A549 (cell line): ENCODE results near the gene BTBD3.

Experiments
- CBX8 ChIP-seq: fragments of 200-600 bp; sonication (generic); IDR thresholded peaks from 2 replicates; pipeline ENCODE4 v1.6.1; 2016
- GATA3 ChIP-seq: IDR thresholded peaks from 2 replicates; pipeline ENCODE4 v1.6.1; 2012; ENCODE audit warnings: borderline replicate concordance
- HDAC2 ChIP-seq: fragments of 200-600 bp; sonication (generic); IDR thresholded peaks from 2 replicates; pipeline ENCODE4 v1.6.1; 2016
- KDM1A ChIP-seq: fragments of 200-600 bp; sonication (generic); IDR thresholded peaks from 2 replicates; pipeline ENCODE4 v1.6.1; 2016; ENCODE audit warnings: low read depth, mild to moderate bottlenecking
- MYC ChIP-seq: IDR thresholded peaks from 2 replicates; pipeline ENCODE4 v1.6.1; 2012; ENCODE audit warnings: mild to moderate bottlenecking, inconsistent platforms, low read length, improper control_type of control experiment, borderline replicate concordance
- POLR2A ChIP-seq: IDR thresholded peaks from 2 replicates; pipeline ENCODE4 v1.6.1; 2012; ENCODE audit warnings: mild to moderate bottlenecking, low read length
- RFX5 ChIP-seq: fragments of 450-650 bp; IDR thresholded peaks from 2 replicates; pipeline ENCODE4 v1.7.1; 2014; ENCODE audit warnings: antibody characterized with exemption, mild to moderate bottlenecking, moderate library complexity
- ZFP36 ChIP-seq: fragments of 450-650 bp; IDR thresholded peaks from 2 replicates; pipeline ENCODE4 v1.6.1; 2014; ENCODE audit warnings: borderline replicate concordance; ENCODE audit not compliant: partially characterized antibody
- ZNF302 ChIP-seq: fragments of 250-450 bp; sonication (Bioruptor Pico); IDR thresholded peaks from 2 replicates; pipeline ENCODE4 v1.9.0; 2021; ENCODE audit warnings: inconsistent platforms, mild to moderate bottlenecking, moderate library complexity
- TF ChIP-seq, protein P1 (sequence below): fragments of >200 bp; sonication (Bioruptor Twin); formaldehyde crosslinking; IDR thresholded peaks from 3 replicates; pipeline ENCODE4 v1.5.1; 2016
- TF ChIP-seq, protein P2 (sequence below): IDR thresholded peaks from 2 replicates; pipeline ENCODE4 v1.6.1; 2012

DNA sequence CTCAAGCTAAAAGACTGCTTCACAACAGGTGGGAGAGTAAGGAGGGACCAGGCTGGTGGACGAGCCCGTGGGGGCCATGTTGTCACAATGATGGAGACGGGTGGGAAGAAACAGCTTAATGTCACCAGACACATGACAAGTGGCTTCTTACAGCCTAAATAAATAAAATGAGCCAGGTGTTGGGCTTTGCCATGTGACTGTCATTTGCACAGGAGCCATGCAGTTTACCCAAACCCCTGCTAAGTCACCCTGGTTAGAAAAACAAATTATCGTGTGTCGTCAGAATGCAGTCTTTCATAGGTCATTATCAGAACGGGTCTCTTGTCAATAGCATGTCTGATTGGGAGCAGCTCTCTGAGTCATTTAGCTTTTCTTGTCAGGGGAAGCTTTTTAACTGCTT, 18.5 kb downstream of the BTBD3 start:
- TF ChIP-seq POLR2A = no peak
- TF ChIP-seq, protein P1, sequence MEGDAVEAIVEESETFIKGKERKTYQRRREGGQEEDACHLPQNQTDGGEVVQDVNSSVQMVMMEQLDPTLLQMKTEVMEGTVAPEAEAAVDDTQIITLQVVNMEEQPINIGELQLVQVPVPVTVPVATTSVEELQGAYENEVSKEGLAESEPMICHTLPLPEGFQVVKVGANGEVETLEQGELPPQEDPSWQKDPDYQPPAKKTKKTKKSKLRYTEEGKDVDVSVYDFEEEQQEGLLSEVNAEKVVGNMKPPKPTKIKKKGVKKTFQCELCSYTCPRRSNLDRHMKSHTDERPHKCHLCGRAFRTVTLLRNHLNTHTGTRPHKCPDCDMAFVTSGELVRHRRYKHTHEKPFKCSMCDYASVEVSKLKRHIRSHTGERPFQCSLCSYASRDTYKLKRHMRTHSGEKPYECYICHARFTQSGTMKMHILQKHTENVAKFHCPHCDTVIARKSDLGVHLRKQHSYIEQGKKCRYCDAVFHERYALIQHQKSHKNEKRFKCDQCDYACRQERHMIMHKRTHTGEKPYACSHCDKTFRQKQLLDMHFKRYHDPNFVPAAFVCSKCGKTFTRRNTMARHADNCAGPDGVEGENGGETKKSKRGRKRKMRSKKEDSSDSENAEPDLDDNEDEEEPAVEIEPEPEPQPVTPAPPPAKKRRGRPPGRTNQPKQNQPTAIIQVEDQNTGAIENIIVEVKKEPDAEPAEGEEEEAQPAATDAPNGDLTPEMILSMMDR = no peak
- TF ChIP-seq MYC = no peak
- TF ChIP-seq CBX8 = no peak
- no peak for TF ChIP-seq RFX5
- no peak for TF ChIP-seq KDM1A
- TF ChIP-seq GATA3 = no peak
- TF ChIP-seq, protein P2, sequence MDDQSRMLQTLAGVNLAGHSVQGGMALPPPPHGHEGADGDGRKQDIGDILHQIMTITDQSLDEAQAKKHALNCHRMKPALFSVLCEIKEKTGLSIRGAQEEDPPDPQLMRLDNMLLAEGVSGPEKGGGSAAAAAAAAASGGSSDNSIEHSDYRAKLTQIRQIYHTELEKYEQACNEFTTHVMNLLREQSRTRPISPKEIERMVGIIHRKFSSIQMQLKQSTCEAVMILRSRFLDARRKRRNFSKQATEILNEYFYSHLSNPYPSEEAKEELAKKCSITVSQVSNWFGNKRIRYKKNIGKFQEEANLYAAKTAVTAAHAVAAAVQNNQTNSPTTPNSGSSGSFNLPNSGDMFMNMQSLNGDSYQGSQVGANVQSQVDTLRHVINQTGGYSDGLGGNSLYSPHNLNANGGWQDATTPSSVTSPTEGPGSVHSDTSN = no peak
- no peak for TF ChIP-seq ZNF302 (CRISPR knock-in tag)
- no peak for TF ChIP-seq ZFP36
- TF ChIP-seq HDAC2 = no peak
